HepG2 (cell line): Measurements from ENCODE around the gene VCL. TPM values are rescaled to one million over a fixed set of nuclear protein-coding genes. Genes with fewer than 3 reads are reported as not detected.

Experiments used
- BCL3 ChIP-seq: sonication (generic); formaldehyde crosslinking; IDR thresholded peaks from 2 replicates; pipeline ENCODE4 v1.5.1; 2020; ENCODE audit warnings: mild to moderate bottlenecking, missing genetic modification reagents, moderate library complexity
- CBFB ChIP-seq: sonication (generic); formaldehyde crosslinking; IDR thresholded peaks from 2 replicates; pipeline ENCODE4 v1.4.0; 2020; ENCODE audit warnings: missing genetic modification reagents
- DR1 ChIP-seq: sonication (generic); formaldehyde crosslinking; IDR thresholded peaks from 2 replicates; pipeline ENCODE4 v1.8.0; 2021; ENCODE audit warnings: mild to moderate bottlenecking, missing genetic modification reagents, inconsistent platforms
- MYC ChIP-seq: sonication (generic); formaldehyde crosslinking; IDR thresholded peaks from 2 replicates; pipeline ENCODE4 v1.9.0; 2021; ENCODE audit warnings: missing genetic modification reagents, borderline replicate concordance
- PHF20 ChIP-seq: sonication (generic); formaldehyde crosslinking; IDR thresholded peaks from 2 replicates; pipeline ENCODE4 v1.5.0; 2020; ENCODE audit warnings: mild to moderate bottlenecking, missing genetic modification reagents
- POLR2A ChIP-seq, 2 experiments: IDR thresholded peaks; 2 replicates each; pipeline ENCODE4 v1.6.1; 2011; ENCODE audit warnings: low read depth in 2 of 2, low read length in 2 of 2, mild to moderate bottlenecking in 1 of 2, moderate library complexity in 1 of 2; ENCODE audit not compliant: insufficient read depth in 1 of 2
- POLR2AphosphoS5 ChIP-seq: IDR thresholded peaks from 2 replicates; pipeline ENCODE4 v1.6.1; 2012; ENCODE audit warnings: low read depth, low read length
- POLR2G ChIP-seq: fragments of 200-400 bp; formaldehyde crosslinking; IDR thresholded peaks from 2 replicates; pipeline ENCODE4 v1.6.1; 2018; ENCODE audit warnings: mild to moderate bottlenecking, low read depth, low read length, moderate library complexity
- RELA ChIP-seq: sonication (generic); formaldehyde crosslinking; IDR thresholded peaks from 2 replicates; pipeline ENCODE4 v1.4.0; 2020; ENCODE audit warnings: missing genetic modification reagents
- REST ChIP-seq, 2 experiments: IDR thresholded peaks; 2 replicates each; pipeline ENCODE4 v1.6.1; 2011 to 2012; ENCODE audit warnings: low read length in 2 of 2, borderline replicate concordance in 1 of 2, low read depth in 1 of 2, mild to moderate bottlenecking in 1 of 2, moderate library complexity in 1 of 2
- SPEN ChIP-seq: sonication (generic); formaldehyde crosslinking; IDR thresholded peaks from 2 replicates; pipeline ENCODE4 v1.5.1; 2020; ENCODE audit warnings: low read depth, mild to moderate bottlenecking, missing genetic modification reagents
- ZNF234 ChIP-seq: sonication (generic); formaldehyde crosslinking; conservative IDR thresholded peaks from 2 replicates; pipeline ENCODE4 v1.5.1; 2020; ENCODE audit warnings: mild to moderate bottlenecking, missing genetic modification reagents
- ZNF343 ChIP-seq: sonication (generic); formaldehyde crosslinking; IDR thresholded peaks from 2 replicates; pipeline ENCODE4 v1.4.0; 2020; ENCODE audit warnings: mild to moderate bottlenecking, missing genetic modification reagents
- ZNF557 ChIP-seq: sonication (generic); formaldehyde crosslinking; IDR thresholded peaks from 2 replicates; pipeline ENCODE4 v1.4.0; 2020; ENCODE audit warnings: missing genetic modification reagents
- ZNF740 ChIP-seq: sonication (generic); formaldehyde crosslinking; IDR thresholded peaks from 2 replicates; pipeline ENCODE4 v1.4.0; 2020; ENCODE audit warnings: missing genetic modification reagents
- ZNF878 ChIP-seq: sonication (generic); formaldehyde crosslinking; IDR thresholded peaks from 2 replicates; pipeline ENCODE4 v1.8.1; 2023; ENCODE audit warnings: mild to moderate bottlenecking, missing genetic modification reagents, moderate library complexity
- polyA plus RNA-seq, 8 experiments: library from polyadenylated mRNA; depleted of rRNA in 3 of 8; stranded (reverse) in 7 of 8; unstranded in 1 of 8; fragments of >200 nt; fragmentation: Illumina TruSeq in 4 of 8; extraction: Trizol in 4 of 8; gene quantifications; 2 replicates each; pipeline versions ENCODE4 v1.2.1 to v1.2.3, GENCODE V29; 2011 to 2016; ENCODE audit warnings: low read depth in 4 of 8, missing spikeins in 1 of 8, mixed read lengths in 1 of 8; ENCODE audit not compliant: insufficient read depth in 1 of 8
- total RNA-seq, 5 experiments: library from RNA; depleted of rRNA; stranded (reverse); fragments of >200 nt; fragmentation: Illumina TruSeq; extraction: Trizol; gene quantifications; 2 replicates each; pipeline ENCODE4 v1.2.3, GENCODE V29; 2016; ENCODE audit warnings: low read depth in 1 of 5
- TF ChIP-seq, protein P1 (sequence below): sonication (generic); formaldehyde crosslinking; IDR thresholded peaks from 2 replicates; pipeline ENCODE4 v1.4.0; 2020; ENCODE audit warnings: missing genetic modification reagents
- TF ChIP-seq, protein P2 (sequence below): sonication (generic); formaldehyde crosslinking; IDR thresholded peaks from 2 replicates; pipeline ENCODE4 v1.4.0; 2020; ENCODE audit warnings: missing genetic modification reagents, mild to moderate bottlenecking, borderline replicate concordance

The VCL gene
- total and polyA plus RNA-seq, 2 of the 13 experiments (the other 11 are each of a cell fraction or from before 2014, with no cell fraction given) = 17.3 to 26.9 TPM

DNA sequence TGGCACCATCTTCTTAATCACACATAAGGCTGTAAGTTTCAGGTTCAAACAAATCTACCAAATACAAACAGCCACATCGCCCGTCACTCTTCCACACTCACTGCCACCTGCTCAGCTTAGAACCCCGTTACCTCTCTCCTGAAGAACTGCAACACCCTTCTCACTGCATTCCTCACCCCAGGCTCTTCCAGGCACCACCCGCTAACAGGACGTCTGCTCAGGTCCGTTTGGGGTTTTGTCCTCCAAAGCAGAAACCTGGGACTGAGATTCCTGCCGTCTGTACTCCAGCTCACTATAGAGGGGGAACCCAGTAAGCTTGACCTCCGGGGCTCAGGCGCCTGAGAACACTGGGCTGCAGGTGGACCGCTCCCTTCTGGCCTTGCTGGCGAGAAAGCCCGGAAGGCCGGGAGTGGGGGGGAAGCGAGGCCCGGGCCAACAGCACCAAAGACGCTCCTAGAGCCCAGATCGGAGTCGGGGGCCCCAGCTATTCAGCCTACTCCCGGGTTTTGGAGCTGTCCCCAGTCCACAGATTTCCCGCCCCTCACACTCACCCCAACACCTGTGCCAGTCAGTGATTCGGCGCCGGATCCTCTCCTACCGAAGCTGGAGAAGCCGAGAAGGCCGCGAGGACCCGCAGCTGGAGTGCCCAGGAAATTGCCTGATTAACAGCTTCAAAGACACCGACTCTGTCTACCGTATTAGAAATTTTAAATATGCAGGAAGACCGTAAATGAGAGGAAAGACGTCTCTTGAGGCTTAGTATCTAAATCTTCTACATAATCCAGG, 152.5 kb downstream of the VCL start, which contains the start of gene AP3M1 (continued):
- TF ChIP-seq, protein P1, sequence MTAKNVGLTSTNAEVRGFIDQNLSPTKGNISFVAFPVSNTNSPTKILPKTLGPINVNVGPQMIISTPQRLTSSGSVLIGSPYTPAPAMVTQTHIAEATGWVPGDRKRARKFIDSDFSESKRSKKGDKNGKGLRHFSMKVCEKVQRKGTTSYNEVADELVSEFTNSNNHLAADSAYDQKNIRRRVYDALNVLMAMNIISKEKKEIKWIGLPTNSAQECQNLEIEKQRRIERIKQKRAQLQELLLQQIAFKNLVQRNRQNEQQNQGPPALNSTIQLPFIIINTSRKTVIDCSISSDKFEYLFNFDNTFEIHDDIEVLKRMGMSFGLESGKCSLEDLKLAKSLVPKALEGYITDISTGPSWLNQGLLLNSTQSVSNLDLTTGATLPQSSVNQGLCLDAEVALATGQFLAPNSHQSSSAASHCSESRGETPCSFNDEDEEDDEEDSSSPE (CRISPR knock-in tag) = peak; percentile 13; the same call in 1 of the 2 replicates
- TF ChIP-seq PHF20 (CRISPR knock-in tag) (peak; percentile 33; the same call in 1 of the 2 replicates), BCL3 (CRISPR knock-in tag) (no peak), POLR2AphosphoS5 (peak; percentile 57; the same call in 1 of the 2 replicates), ZNF557 (CRISPR knock-in tag) (no peak), ZNF878 (CRISPR knock-in tag) (peak; percentile 64; the same call in 1 of the 2 replicates), ZNF343 (CRISPR knock-in tag) (peak; percentile 47; the same call in 1 of the 2 replicates), CBFB (no peak), MYC (peak; percentile 22; the same call in 1 of the 2 replicates), REST (IDR thresholded peaks at IDR 0.05; ENCODE audit: borderline replicate concordance in 1 of 2, low read depth in 1 of 2, low read length in 2 of 2) (no peak), POLR2G (peak; percentile 57; the same call in 1 of the 2 replicates), POLR2A (IDR thresholded peaks at IDR 0.05; ENCODE audit: insufficient read depth in 1 of 2, low read depth in 2 of 2, low read length in 2 of 2) (peak in 1 of 2 experiments; percentile 51; a peak in 2 of 4 replicates), ZNF740 (CRISPR knock-in tag) (peak; percentile 99), ZNF234 (CRISPR knock-in tag) (no peak), DR1 (CRISPR knock-in tag) (no peak), RELA (CRISPR knock-in tag) (no peak), SPEN (peak; percentile 57; the same call in 1 of the 2 replicates)
- TF ChIP-seq, protein P2, sequence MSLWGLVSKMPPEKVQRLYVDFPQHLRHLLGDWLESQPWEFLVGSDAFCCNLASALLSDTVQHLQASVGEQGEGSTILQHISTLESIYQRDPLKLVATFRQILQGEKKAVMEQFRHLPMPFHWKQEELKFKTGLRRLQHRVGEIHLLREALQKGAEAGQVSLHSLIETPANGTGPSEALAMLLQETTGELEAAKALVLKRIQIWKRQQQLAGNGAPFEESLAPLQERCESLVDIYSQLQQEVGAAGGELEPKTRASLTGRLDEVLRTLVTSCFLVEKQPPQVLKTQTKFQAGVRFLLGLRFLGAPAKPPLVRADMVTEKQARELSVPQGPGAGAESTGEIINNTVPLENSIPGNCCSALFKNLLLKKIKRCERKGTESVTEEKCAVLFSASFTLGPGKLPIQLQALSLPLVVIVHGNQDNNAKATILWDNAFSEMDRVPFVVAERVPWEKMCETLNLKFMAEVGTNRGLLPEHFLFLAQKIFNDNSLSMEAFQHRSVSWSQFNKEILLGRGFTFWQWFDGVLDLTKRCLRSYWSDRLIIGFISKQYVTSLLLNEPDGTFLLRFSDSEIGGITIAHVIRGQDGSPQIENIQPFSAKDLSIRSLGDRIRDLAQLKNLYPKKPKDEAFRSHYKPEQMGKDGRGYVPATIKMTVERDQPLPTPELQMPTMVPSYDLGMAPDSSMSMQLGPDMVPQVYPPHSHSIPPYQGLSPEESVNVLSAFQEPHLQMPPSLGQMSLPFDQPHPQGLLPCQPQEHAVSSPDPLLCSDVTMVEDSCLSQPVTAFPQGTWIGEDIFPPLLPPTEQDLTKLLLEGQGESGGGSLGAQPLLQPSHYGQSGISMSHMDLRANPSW = no peak
